K562 (cell line): Measurements from ENCODE around the gene AFM. TPM values are rescaled to one million over a fixed set of nuclear protein-coding genes. Genes with fewer than 3 reads are reported as not detected.

ENCODE experiments used
- ATF4 ChIP-seq: fragments of 450-650 bp; formaldehyde crosslinking; IDR thresholded peaks from 2 replicates; pipeline ENCODE4 v1.4.0; 2022; ENCODE audit warnings: mild to moderate bottlenecking, moderate library complexity
- CBX5 ChIP-seq: IDR thresholded peaks from 2 replicates; pipeline ENCODE4 v1.6.1; 2014; ENCODE audit warnings: low read depth, borderline replicate concordance
- CREBBP ChIP-seq: IDR thresholded peaks from one replicate; pipeline ENCODE4 v1.6.1; 2012; ENCODE audit warnings: low read depth, mild to moderate bottlenecking, control low read depth, inconsistent platforms, low read length
- GTF2E2 ChIP-seq: fragments of 200-800 bp; sonication (Bioruptor generic); IDR thresholded peaks from 2 replicates; pipeline ENCODE4 v1.6.1; 2016; ENCODE audit warnings: missing genetic modification characterization, missing compliant biosample characterization
- HDAC6 ChIP-seq: IDR thresholded peaks from 2 replicates; pipeline ENCODE4 v1.6.1; 2012; ENCODE audit warnings: low read depth, mild to moderate bottlenecking, control low read depth, inconsistent platforms, low read length, moderate library complexity
- KLF16 ChIP-seq: IDR thresholded peaks from 2 replicates; pipeline ENCODE4 v1.6.1; 2016; ENCODE audit warnings: antibody characterized with exemption
- MIER1 ChIP-seq: fragments of 450-650 bp; IDR thresholded peaks from 2 replicates; pipeline ENCODE4 v1.6.1; 2016; ENCODE audit warnings: antibody characterized with exemption, mild to moderate bottlenecking, low read depth
- MYBL2 ChIP-seq, 2 experiments: fragments of 450-650 bp in 1 of 2; sonication (generic) in 1 of 2; formaldehyde crosslinking in 1 of 2; IDR thresholded peaks; 2 replicates each; pipeline versions ENCODE4 v1.6.1 to v1.8.1; 2017 to 2022; ENCODE audit warnings: borderline replicate concordance in 1 of 2, inconsistent platforms in 1 of 2, low read depth in 1 of 2, mild to moderate bottlenecking in 1 of 2, missing genetic modification reagents in 1 of 2, moderate library complexity in 1 of 2
- NCOA1 ChIP-seq: fragments of 450-650 bp; IDR thresholded peaks from 2 replicates; pipeline ENCODE4 v1.6.1; 2016; ENCODE audit warnings: low read depth
- NR1H2 ChIP-seq: sonication (generic); formaldehyde crosslinking; IDR thresholded peaks from 2 replicates; pipeline ENCODE4 v1.4.0; 2020; ENCODE audit warnings: mild to moderate bottlenecking, missing genetic modification reagents
- POLR3A ChIP-seq: IDR thresholded peaks from 2 replicates; pipeline ENCODE4 v1.6.1; 2011; ENCODE audit warnings: borderline replicate concordance, mild to moderate bottlenecking, moderate library complexity; ENCODE audit not compliant: insufficient read length, insufficient read depth; ENCODE audit errors: extremely low read depth
- PURB ChIP-seq: sonication (generic); formaldehyde crosslinking; IDR thresholded peaks from 2 replicates; pipeline ENCODE4 v1.9.0; 2021; ENCODE audit warnings: low read depth, mild to moderate bottlenecking, missing genetic modification reagents
- PYGO2 ChIP-seq: fragments of 450-650 bp; IDR thresholded peaks from 2 replicates; pipeline ENCODE4 v1.6.1; 2016; ENCODE audit warnings: mild to moderate bottlenecking, missing genetic modification characterization, moderate library complexity, missing compliant biosample characterization
- SMC3 ChIP-seq: conservative IDR thresholded peaks from 2 replicates; pipeline ENCODE4 v1.6.1; 2011; ENCODE audit warnings: low read depth, low read length, improper control_type of control experiment; ENCODE audit not compliant: insufficient read depth
- SP1 ChIP-seq: sonication (generic); formaldehyde crosslinking; IDR thresholded peaks from 2 replicates; pipeline ENCODE4 v1.8.1; 2022; ENCODE audit warnings: mild to moderate bottlenecking, missing genetic modification reagents
- XRCC5 ChIP-seq: fragments of 200-400 bp; formaldehyde crosslinking; IDR thresholded peaks from 2 replicates; pipeline ENCODE4 v1.6.1; 2017; ENCODE audit warnings: low read depth, mild to moderate bottlenecking, low read length
- ZBTB7A ChIP-seq: IDR thresholded peaks from 2 replicates; pipeline ENCODE4 v1.6.1; 2011; ENCODE audit warnings: low read depth, mild to moderate bottlenecking, low read length, moderate library complexity, borderline replicate concordance; ENCODE audit not compliant: control insufficient read depth
- ZNF133 ChIP-seq: fragments of 250-450 bp; sonication (Bioruptor Pico); IDR thresholded peaks from 2 replicates; pipeline ENCODE4 v1.4.0; 2020; ENCODE audit warnings: mild to moderate bottlenecking
- ZNF316 ChIP-seq: fragments of 450-650 bp; IDR thresholded peaks from 2 replicates; pipeline ENCODE4 v1.6.1; 2016
- ZNF586 ChIP-seq: fragments of 450-650 bp; formaldehyde crosslinking; conservative IDR thresholded peaks from 2 replicates; pipeline ENCODE4 v1.4.0; 2020; ENCODE audit warnings: mild to moderate bottlenecking, moderate library complexity
- ZNF764 ChIP-seq: fragments of 250-450 bp; sonication (Bioruptor Pico); IDR thresholded peaks from 2 replicates; pipeline ENCODE4 v1.4.0; 2020; ENCODE audit warnings: low read depth, mild to moderate bottlenecking, moderate library complexity
- polyA plus RNA-seq, 8 experiments: library from polyadenylated mRNA; depleted of rRNA in 4 of 8; stranded (reverse) in 5 of 8; unstranded in 3 of 8; fragments of >200 nt; fragmentation: Nextera tagmentation in 2 of 8; fragmentation: Illumina TruSeq in 1 of 8; extraction: Ambion mirVana in 2 of 8; extraction: Trizol in 1 of 8; gene quantifications; 2 replicates each; pipeline versions ENCODE4 v1.2.1 to v1.2.3, GENCODE V29; 2011 to 2014; ENCODE audit warnings: inconsistent platforms in 1 of 8, missing spikeins in 1 of 8
- total RNA-seq, 7 experiments: library from RNA; depleted of rRNA in 6 of 7; stranded (reverse); fragments of >200 nt in 6 of 7; fragmentation: Illumina TruSeq in 2 of 7; extraction: Trizol in 2 of 7; gene quantifications; 2 replicates each; pipeline versions ENCODE4 v1.2.1 to v1.2.3, GENCODE V29; 2011 to 2021; ENCODE audit warnings: low replicate concordance in 1 of 7
- TF ChIP-seq, protein P1 (sequence below): sonication (generic); formaldehyde crosslinking; IDR thresholded peaks from 2 replicates; pipeline ENCODE4 v1.8.0; 2023; ENCODE audit warnings: missing genetic modification reagents, mild to moderate bottlenecking, borderline replicate concordance
- TF ChIP-seq, protein P2 (sequence below): fragments of 250-450 bp; sonication (Bioruptor Pico); IDR thresholded peaks from 2 replicates; pipeline ENCODE4 v1.4.0; 2020

AFM gene
- total and polyA plus RNA-seq, 9 of the 15 experiments (the other 6 are each of a cell fraction or from before 2014, with no cell fraction given): 0.07 to 0.15 (median 0.12) TPM; not detected in 5

DNA sequence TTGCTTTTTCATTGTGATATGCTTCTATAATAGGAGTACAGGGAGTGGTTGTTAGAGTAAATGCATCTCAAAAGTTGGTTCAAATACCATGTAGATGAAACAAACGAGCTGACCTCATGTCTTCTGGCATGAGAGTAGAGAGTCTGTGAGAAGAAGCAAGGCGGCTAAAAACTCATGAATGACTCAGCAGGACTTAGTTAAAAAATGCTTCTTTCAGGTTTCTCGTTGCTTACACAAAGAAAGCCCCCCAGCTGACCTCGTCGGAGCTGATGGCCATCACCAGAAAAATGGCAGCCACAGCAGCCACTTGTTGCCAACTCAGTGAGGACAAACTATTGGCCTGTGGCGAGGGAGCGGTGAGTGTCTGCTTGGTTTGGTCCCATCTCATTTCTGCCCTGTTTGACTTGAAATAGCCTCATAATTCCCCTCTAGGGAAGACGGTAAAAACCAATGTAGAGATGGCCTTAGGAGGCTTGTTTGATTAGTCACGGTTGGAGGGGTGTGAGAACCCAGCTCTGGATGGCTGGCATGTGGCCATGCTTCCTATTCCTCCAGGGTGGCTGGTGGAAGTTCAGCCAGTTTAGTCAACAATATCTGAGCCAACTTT, 31.0 kb upstream of the AFM start (continued):
- TF ChIP-seq ZBTB7A: no peak
- TF ChIP-seq, protein P1, sequence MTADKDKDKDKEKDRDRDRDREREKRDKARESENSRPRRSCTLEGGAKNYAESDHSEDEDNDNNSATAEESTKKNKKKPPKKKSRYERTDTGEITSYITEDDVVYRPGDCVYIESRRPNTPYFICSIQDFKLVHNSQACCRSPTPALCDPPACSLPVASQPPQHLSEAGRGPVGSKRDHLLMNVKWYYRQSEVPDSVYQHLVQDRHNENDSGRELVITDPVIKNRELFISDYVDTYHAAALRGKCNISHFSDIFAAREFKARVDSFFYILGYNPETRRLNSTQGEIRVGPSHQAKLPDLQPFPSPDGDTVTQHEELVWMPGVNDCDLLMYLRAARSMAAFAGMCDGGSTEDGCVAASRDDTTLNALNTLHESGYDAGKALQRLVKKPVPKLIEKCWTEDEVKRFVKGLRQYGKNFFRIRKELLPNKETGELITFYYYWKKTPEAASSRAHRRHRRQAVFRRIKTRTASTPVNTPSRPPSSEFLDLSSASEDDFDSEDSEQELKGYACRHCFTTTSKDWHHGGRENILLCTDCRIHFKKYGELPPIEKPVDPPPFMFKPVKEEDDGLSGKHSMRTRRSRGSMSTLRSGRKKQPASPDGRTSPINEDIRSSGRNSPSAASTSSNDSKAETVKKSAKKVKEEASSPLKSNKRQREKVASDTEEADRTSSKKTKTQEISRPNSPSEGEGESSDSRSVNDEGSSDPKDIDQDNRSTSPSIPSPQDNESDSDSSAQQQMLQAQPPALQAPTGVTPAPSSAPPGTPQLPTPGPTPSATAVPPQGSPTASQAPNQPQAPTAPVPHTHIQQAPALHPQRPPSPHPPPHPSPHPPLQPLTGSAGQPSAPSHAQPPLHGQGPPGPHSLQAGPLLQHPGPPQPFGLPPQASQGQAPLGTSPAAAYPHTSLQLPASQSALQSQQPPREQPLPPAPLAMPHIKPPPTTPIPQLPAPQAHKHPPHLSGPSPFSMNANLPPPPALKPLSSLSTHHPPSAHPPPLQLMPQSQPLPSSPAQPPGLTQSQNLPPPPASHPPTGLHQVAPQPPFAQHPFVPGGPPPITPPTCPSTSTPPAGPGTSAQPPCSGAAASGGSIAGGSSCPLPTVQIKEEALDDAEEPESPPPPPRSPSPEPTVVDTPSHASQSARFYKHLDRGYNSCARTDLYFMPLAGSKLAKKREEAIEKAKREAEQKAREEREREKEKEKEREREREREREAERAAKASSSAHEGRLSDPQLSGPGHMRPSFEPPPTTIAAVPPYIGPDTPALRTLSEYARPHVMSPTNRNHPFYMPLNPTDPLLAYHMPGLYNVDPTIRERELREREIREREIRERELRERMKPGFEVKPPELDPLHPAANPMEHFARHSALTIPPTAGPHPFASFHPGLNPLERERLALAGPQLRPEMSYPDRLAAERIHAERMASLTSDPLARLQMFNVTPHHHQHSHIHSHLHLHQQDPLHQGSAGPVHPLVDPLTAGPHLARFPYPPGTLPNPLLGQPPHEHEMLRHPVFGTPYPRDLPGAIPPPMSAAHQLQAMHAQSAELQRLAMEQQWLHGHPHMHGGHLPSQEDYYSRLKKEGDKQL (CRISPR knock-in tag): no peak
- no peak for TF ChIP-seq ZNF586
- no peak for TF ChIP-seq POLR3A
- TF ChIP-seq ZNF133 (CRISPR knock-in tag): no peak
- TF ChIP-seq HDAC6: no peak
- TF ChIP-seq SMC3: no peak
- TF ChIP-seq NCOA1: no peak
- no peak for TF ChIP-seq PURB (CRISPR knock-in tag)
- TF ChIP-seq ZNF764 (CRISPR knock-in tag): no peak
- TF ChIP-seq GTF2E2 (tag): no peak
- TF ChIP-seq CREBBP: no peak
- TF ChIP-seq MIER1: no peak
- TF ChIP-seq PYGO2: no peak
- no peak for TF ChIP-seq CBX5
- no peak for TF ChIP-seq KLF16
- TF ChIP-seq MYBL2 (IDR thresholded peaks at IDR 0.05; ENCODE audit: low read depth): no peak
- no peak for TF ChIP-seq MYBL2 (CRISPR knock-in tag; IDR thresholded peaks at IDR 0.05; ENCODE audit: borderline replicate concordance)
- no peak for TF ChIP-seq ATF4 (CRISPR knock-in tag)
- no peak for TF ChIP-seq XRCC5
- TF ChIP-seq NR1H2 (CRISPR knock-in tag): no peak
- TF ChIP-seq, protein P2, sequence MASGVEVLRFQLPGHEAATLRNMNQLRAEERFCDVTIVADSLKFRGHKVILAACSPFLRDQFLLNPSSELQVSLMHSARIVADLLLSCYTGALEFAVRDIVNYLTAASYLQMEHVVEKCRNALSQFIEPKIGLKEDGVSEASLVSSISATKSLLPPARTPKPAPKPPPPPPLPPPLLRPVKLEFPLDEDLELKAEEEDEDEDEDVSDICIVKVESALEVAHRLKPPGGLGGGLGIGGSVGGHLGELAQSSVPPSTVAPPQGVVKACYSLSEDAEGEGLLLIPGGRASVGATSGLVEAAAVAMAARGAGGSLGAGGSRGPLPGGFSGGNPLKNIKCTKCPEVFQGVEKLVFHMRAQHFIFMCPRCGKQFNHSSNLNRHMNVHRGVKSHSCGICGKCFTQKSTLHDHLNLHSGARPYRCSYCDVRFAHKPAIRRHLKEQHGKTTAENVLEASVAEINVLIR (CRISPR knock-in tag): no peak
- peak; percentile 96 for TF ChIP-seq ZNF316
- TF ChIP-seq SP1 (CRISPR knock-in tag): no peak
